K562 (cell line): ENCODE results near the gene TUBB4B. TPM values are rescaled to one million over a fixed set of nuclear protein-coding genes. Genes with fewer than 3 reads are reported as not detected.

Experiments used
- ATAC-seq: fragments of 200-7000 bp; cut with Tn5 transposase; 3 replicates; pipeline ENCODE4 v1.9.1; 2020; ENCODE audit warnings: moderate library complexity
- BruUV-seq: library from RNA; stranded (reverse); fragments of 400-500 nt; replicated peaks from 2 replicates; lab custom pipeline; 2021; lab: Mats Ljungman, UMichigan
- CTCF ChIA-PET: fragments of 300-600 bp; formaldehyde crosslinking; extraction: SDS; loops from one replicate; lab custom pipeline; 2021; ENCODE audit warnings: low intra/inter-chr PET ratio; lab: Yijun Ruan, JAX
- POLR2A ChIA-PET: fragments of 300-600, 350-650 bp; sonication (Branson Sonifier 250); formaldehyde crosslinking; extraction: SDS; loops from one replicate; lab custom pipeline; 2021; ENCODE audit warnings: antibody characterized with exemption, inconsistent platforms; lab: Yijun Ruan, JAX
- DNase-seq, 4 experiments: peaks; one replicate each; pipeline versions ENCODE4 v3.0.0 to v3.0.0-alpha.2; 2011 to 2018; ENCODE audit warnings: low spot score in 3 of 4, mixed read lengths in 3 of 4; ENCODE audit errors: extremely low read depth in 1 of 4
- FAIRE-seq: peaks from 2 replicates; lab custom pipeline; 2011; peaks lifted over from hg19 to GRCh38; lab: Jason Lieb, UNC
- H2AFZ ChIP-seq: 2 replicates; pipeline ENCODE4 v1.6.0; 2011; ENCODE audit warnings: low read depth, low read length, control low read depth, inconsistent platforms
- H3K27ac ChIP-seq: fragments of 200-600 bp; 3 replicates; pipeline ENCODE4 v1.8.0; 2011; ENCODE audit warnings: low read depth, mild to moderate bottlenecking, control low read depth, inconsistent platforms, low read length, moderate library complexity, mixed read lengths; ENCODE audit errors: extremely low read depth
- H3K27me3 ChIP-seq, 2 experiments: fragments of 300-600 bp in 1 of 2; 2 replicates in 1 of 2; 3 replicates in 1 of 2; pipeline versions ENCODE4 v1.6.0 to v1.8.0; 2011; ENCODE audit warnings: inconsistent platforms in 2 of 2, low read length in 2 of 2, mild to moderate bottlenecking in 1 of 2, mixed read lengths in 1 of 2, moderate library complexity in 1 of 2; ENCODE audit not compliant: control insufficient read depth in 2 of 2, insufficient read depth in 2 of 2
- H3K36me3 ChIP-seq: fragments of 300-600 bp; 3 replicates; pipeline ENCODE4 v1.8.0; 2011; ENCODE audit warnings: mild to moderate bottlenecking, low read length, inconsistent platforms; ENCODE audit not compliant: control insufficient read depth, insufficient read depth
- H3K4me1 ChIP-seq, 2 experiments: fragments of 200-600 bp in 1 of 2; replicated peaks in 1 of 2; 2 replicates in 1 of 2; 3 replicates in 1 of 2; pipeline versions ENCODE4 v1.5.1 to v1.8.0; 2011; ENCODE audit warnings: inconsistent platforms in 2 of 2, low read length in 2 of 2, mild to moderate bottlenecking in 1 of 2, mixed read lengths in 1 of 2, moderate library complexity in 1 of 2; ENCODE audit not compliant: control insufficient read depth in 2 of 2, insufficient read depth in 2 of 2
- H3K4me2 ChIP-seq: 2 replicates; pipeline ENCODE4 v1.6.1; 2011; ENCODE audit warnings: low read length, control low read depth, inconsistent platforms, mixed read lengths; ENCODE audit not compliant: insufficient read depth
- H3K4me3 ChIP-seq: fragments of 200-600 bp; sonication (generic), shearing (Covaris generic); 2 replicates; pipeline ENCODE4 v1.5.1; 2016; ENCODE audit warnings: control low read depth, inconsistent platforms
- H3K79me2 ChIP-seq: fragments of 200-600 bp; 3 replicates; pipeline ENCODE4 v1.8.0; 2011; ENCODE audit warnings: low read length, inconsistent platforms; ENCODE audit not compliant: control insufficient read depth, insufficient read depth
- H3K9ac ChIP-seq, 2 experiments: 2 replicates each; pipeline versions ENCODE4 v1.6.0 to v1.6.1; 2011; ENCODE audit warnings: low read depth in 2 of 2, low read length in 2 of 2, control low read depth in 1 of 2, inconsistent platforms in 1 of 2, mild to moderate bottlenecking in 1 of 2, mixed read lengths in 1 of 2; ENCODE audit not compliant: insufficient read depth in 1 of 2
- H3K9me1 ChIP-seq: one replicate; pipeline ENCODE4 v1.6.0; 2011; ENCODE audit warnings: inconsistent platforms, mild to moderate bottlenecking, low read length, moderate library complexity; ENCODE audit not compliant: control insufficient read depth, insufficient read depth
- H3K9me3 ChIP-seq: replicated peaks from 2 replicates; pipeline ENCODE4 v1.5.1; 2011; ENCODE audit warnings: low read depth, low read length, inconsistent platforms; ENCODE audit not compliant: control insufficient read depth, insufficient read depth
- H4K20me1 ChIP-seq: replicated peaks from 2 replicates; pipeline ENCODE4 v1.6.1; 2011; ENCODE audit warnings: low read length, inconsistent platforms, mixed read lengths; ENCODE audit not compliant: control insufficient read depth, insufficient read depth
- FIP1L1 ChIP-seq: fragments of 200-400 bp; formaldehyde crosslinking; IDR thresholded peaks from 2 replicates; pipeline ENCODE4 v1.6.1; 2018; ENCODE audit warnings: mild to moderate bottlenecking, low read depth, low read length; ENCODE audit not compliant: poor library complexity, severe bottlenecking
- MEIS2 ChIP-seq: fragments of 450-650 bp; IDR thresholded peaks from 2 replicates; pipeline ENCODE4 v1.6.1; 2014; ENCODE audit warnings: mild to moderate bottlenecking; ENCODE audit not compliant: partially characterized antibody
- MYBL2 ChIP-seq, 2 experiments: fragments of 450-650 bp in 1 of 2; sonication (generic) in 1 of 2; formaldehyde crosslinking in 1 of 2; IDR thresholded peaks; 2 replicates each; pipeline versions ENCODE4 v1.6.1 to v1.8.1; 2017 to 2022; ENCODE audit warnings: borderline replicate concordance in 1 of 2, inconsistent platforms in 1 of 2, low read depth in 1 of 2, mild to moderate bottlenecking in 1 of 2, missing genetic modification reagents in 1 of 2, moderate library complexity in 1 of 2
- RNF219 ChIP-seq: fragments of 250-450 bp; sonication (Bioruptor Pico); IDR thresholded peaks from 2 replicates; pipeline ENCODE4 v1.5.0; 2022; ENCODE audit warnings: mild to moderate bottlenecking
- SIN3A ChIP-seq, 2 experiments: fragments of 150-350 bp in 1 of 2; IDR thresholded peaks; 2 replicates each; pipeline ENCODE4 v1.6.1; 2011 to 2016; ENCODE audit warnings: borderline replicate concordance in 2 of 2, low read depth in 2 of 2, low read length in 2 of 2, mild to moderate bottlenecking in 2 of 2, moderate library complexity in 2 of 2; ENCODE audit not compliant: control insufficient read depth in 1 of 2
- ZEB2 ChIP-seq: fragments of 450-650 bp; IDR thresholded peaks from 2 replicates; pipeline ENCODE4 v1.6.1; 2016
- ZNF561 ChIP-seq: fragments of 450-650 bp; formaldehyde crosslinking; conservative IDR thresholded peaks from 2 replicates; pipeline ENCODE4 v1.4.0; 2020; ENCODE audit warnings: mild to moderate bottlenecking, moderate library complexity
- WGBS: fragments of 100-300 bp; shearing (Covaris generic); methylation state at CpG from one replicate; pipeline ENCODE4 v1.1.6; 2016; ENCODE audit warnings: low coverage, mixed read lengths; ENCODE audit not compliant: insufficient coverage; ENCODE audit errors: missing lambda C conversion rate; 5-methylcytosine and 5-hydroxymethylcytosine counted together
- in situ Hi-C: fragments of 300-500 bp; cut with MboI; formaldehyde crosslinking; loops from 4 replicates; pipeline ENCODE4 v1.15.0; 2018; ENCODE audit warnings: inconsistent platforms, mixed read lengths
- intact Hi-C: fragments of 100-400 bp; cut with micrococcal nuclease; formaldehyde crosslinking; loops from 2 replicates; pipeline ENCODE4 v1.14.2; 2022
- polyA plus RNA-seq, 8 experiments: library from polyadenylated mRNA; depleted of rRNA in 4 of 8; stranded (reverse) in 5 of 8; unstranded in 3 of 8; fragments of >200 nt; fragmentation: Nextera tagmentation in 2 of 8; fragmentation: Illumina TruSeq in 1 of 8; extraction: Ambion mirVana in 2 of 8; extraction: Trizol in 1 of 8; gene quantifications; 2 replicates each; pipeline versions ENCODE4 v1.2.1 to v1.2.3, GENCODE V29; 2011 to 2014; ENCODE audit warnings: inconsistent platforms in 1 of 8, missing spikeins in 1 of 8
- total RNA-seq, 7 experiments: library from RNA; depleted of rRNA in 6 of 7; stranded (reverse); fragments of >200 nt in 6 of 7; fragmentation: Illumina TruSeq in 2 of 7; extraction: Trizol in 2 of 7; gene quantifications; 2 replicates each; pipeline versions ENCODE4 v1.2.1 to v1.2.3, GENCODE V29; 2011 to 2021; ENCODE audit warnings: low replicate concordance in 1 of 7
- TF ChIP-seq, protein P1 (sequence below): sonication (generic); formaldehyde crosslinking; IDR thresholded peaks from 2 replicates; pipeline ENCODE4 v1.8.1; 2023; ENCODE audit warnings: mild to moderate bottlenecking, missing genetic modification reagents
- TF ChIP-seq, protein P2 (sequence below): sonication (generic); formaldehyde crosslinking; IDR thresholded peaks from 2 replicates; pipeline ENCODE4 v1.8.0; 2022; ENCODE audit warnings: missing genetic modification reagents, mild to moderate bottlenecking, borderline replicate concordance

TUBB4B gene
- total and polyA plus RNA-seq, 9 of the 15 experiments (the other 6 are each of a cell fraction or from before 2014, with no cell fraction given): 24.1 to 443 (median 268) TPM

- TF ChIP-seq, protein P1, sequence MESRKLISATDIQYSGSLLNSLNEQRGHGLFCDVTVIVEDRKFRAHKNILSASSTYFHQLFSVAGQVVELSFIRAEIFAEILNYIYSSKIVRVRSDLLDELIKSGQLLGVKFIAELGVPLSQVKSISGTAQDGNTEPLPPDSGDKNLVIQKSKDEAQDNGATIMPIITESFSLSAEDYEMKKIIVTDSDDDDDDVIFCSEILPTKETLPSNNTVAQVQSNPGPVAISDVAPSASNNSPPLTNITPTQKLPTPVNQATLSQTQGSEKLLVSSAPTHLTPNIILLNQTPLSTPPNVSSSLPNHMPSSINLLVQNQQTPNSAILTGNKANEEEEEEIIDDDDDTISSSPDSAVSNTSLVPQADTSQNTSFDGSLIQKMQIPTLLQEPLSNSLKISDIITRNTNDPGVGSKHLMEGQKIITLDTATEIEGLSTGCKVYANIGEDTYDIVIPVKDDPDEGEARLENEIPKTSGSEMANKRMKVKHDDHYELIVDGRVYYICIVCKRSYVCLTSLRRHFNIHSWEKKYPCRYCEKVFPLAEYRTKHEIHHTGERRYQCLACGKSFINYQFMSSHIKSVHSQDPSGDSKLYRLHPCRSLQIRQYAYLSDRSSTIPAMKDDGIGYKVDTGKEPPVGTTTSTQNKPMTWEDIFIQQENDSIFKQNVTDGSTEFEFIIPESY (CRISPR knock-in tag): peak; percentile 70; the same call in 1 of the 2 replicates
- no peak for TF ChIP-seq ZEB2
Measured at GRCh38 chr9:137279741-137280473, 38.8 kb downstream of the TUBB4B start (continued).

GRCh38 chr9:137280474-137281344 lies 39.6 kb downstream of the TUBB4B start:
- no peaks in the 10 kb centered on the region for H4K20me1 ChIP-seq
- POLR2A ChIA-PET: no interaction called here
- CTCF ChIA-PET: no interaction called here
- no peak overlapping the region for H2AFZ ChIP-seq
- H3K4me2 ChIP-seq: no peak overlapping the region
- H3K9me3 ChIP-seq: no peaks in the 10 kb centered on the region
- H3K27me3 ChIP-seq: no peaks in the 10 kb centered on the region
- H3K9ac ChIP-seq: peak overlapping the region in 1 of 2 experiments; percentile 58; a peak in 1 of 4 replicates
- no peak overlapping the region for H3K4me3 ChIP-seq
- peaks cover 37% of the 10 kb centered on the region for H3K79me2 ChIP-seq
- intact Hi-C loops (no loop called here), in situ Hi-C loops (no loop called here)
- no peak for ATAC-seq
- H3K9me1 ChIP-seq: no peaks in the 10 kb centered on the region
- no peak for DNase-seq
- peaks cover 44% of the 10 kb centered on the region; the same call in 1 of the 3 replicates for H3K36me3 ChIP-seq
- over 99% methylated on average over 21 of the region's 85 CpGs for WGBS
- no peak overlapping the region for H3K27ac ChIP-seq
- no TSS peak for BruUV-seq
- peaks cover 16 to 62% of the 10 kb centered on the region in 2 experiments for H3K4me1 ChIP-seq
- no peak for FAIRE-seq
- no peak for TF ChIP-seq MEIS2
- TF ChIP-seq RNF219 (CRISPR knock-in tag): no peak
- no peak for TF ChIP-seq SIN3A (IDR thresholded peaks at IDR 0.05; ENCODE audit: borderline replicate concordance in 2 of 2, control insufficient read depth in 1 of 2, low read depth in 2 of 2, low read length in 2 of 2)
- no peak for TF ChIP-seq MYBL2 (IDR thresholded peaks at IDR 0.05; ENCODE audit: low read depth)
- no peak for TF ChIP-seq MYBL2 (CRISPR knock-in tag; IDR thresholded peaks at IDR 0.05; ENCODE audit: borderline replicate concordance)
- TF ChIP-seq, protein P2, sequence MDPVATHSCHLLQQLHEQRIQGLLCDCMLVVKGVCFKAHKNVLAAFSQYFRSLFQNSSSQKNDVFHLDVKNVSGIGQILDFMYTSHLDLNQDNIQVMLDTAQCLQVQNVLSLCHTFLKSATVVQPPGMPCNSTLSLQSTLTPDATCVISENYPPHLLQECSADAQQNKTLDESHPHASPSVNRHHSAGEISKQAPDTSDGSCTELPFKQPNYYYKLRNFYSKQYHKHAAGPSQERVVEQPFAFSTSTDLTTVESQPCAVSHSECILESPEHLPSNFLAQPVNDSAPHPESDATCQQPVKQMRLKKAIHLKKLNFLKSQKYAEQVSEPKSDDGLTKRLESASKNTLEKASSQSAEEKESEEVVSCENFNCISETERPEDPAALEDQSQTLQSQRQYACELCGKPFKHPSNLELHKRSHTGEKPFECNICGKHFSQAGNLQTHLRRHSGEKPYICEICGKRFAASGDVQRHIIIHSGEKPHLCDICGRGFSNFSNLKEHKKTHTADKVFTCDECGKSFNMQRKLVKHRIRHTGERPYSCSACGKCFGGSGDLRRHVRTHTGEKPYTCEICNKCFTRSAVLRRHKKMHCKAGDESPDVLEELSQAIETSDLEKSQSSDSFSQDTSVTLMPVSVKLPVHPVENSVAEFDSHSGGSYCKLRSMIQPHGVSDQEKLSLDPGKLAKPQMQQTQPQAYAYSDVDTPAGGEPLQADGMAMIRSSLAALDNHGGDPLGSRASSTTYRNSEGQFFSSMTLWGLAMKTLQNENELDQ (CRISPR knock-in tag): no peak
- peak; percentile 25 for TF ChIP-seq FIP1L1
- TF ChIP-seq ZNF561: no peak
